HEK293T (cell line): ENCODE data around the gene PRRT4.

Experiments used
- ARNT ChIP-seq: fragments of 450-650 bp; IDR thresholded peaks from 2 replicates; pipeline ENCODE4 v1.6.1; 2017; ENCODE audit warnings: mild to moderate bottlenecking
- CTBP1 ChIP-seq: fragments of 450-650 bp; IDR thresholded peaks from 2 replicates; pipeline ENCODE4 v1.6.1; 2016; ENCODE audit warnings: borderline replicate concordance
- ELF4 ChIP-seq: fragments of 450-650 bp; IDR thresholded peaks from 2 replicates; pipeline ENCODE4 v1.6.1; 2017; ENCODE audit warnings: antibody characterized with exemption
- FOXA1 ChIP-seq: fragments of 450-650 bp; IDR thresholded peaks from 2 replicates; pipeline ENCODE4 v1.6.1; 2016; ENCODE audit warnings: mild to moderate bottlenecking
- FOXK2 ChIP-seq: fragments of 450-650 bp; IDR thresholded peaks from 2 replicates; pipeline ENCODE4 v1.6.1; 2016; ENCODE audit warnings: mild to moderate bottlenecking
- FOXM1 ChIP-seq: fragments of 450-650 bp; IDR thresholded peaks from 2 replicates; pipeline ENCODE4 v1.6.1; 2017; ENCODE audit warnings: mild to moderate bottlenecking, borderline replicate concordance
- L3MBTL2 ChIP-seq: fragments of 450-650 bp; conservative IDR thresholded peaks from 2 replicates; pipeline ENCODE4 v1.6.1; 2016; ENCODE audit warnings: mild to moderate bottlenecking
- SP1 ChIP-seq: fragments of 450-650 bp; IDR thresholded peaks from 2 replicates; pipeline ENCODE4 v1.6.1; 2017
- SUZ12 ChIP-seq: fragments of 450-650 bp; IDR thresholded peaks from 2 replicates; pipeline ENCODE4 v1.6.1; 2016; ENCODE audit warnings: mild to moderate bottlenecking
- TARDBP ChIP-seq: fragments of 450-650 bp; IDR thresholded peaks from 2 replicates; pipeline ENCODE4 v1.6.1; 2016
- ZNF384 ChIP-seq: fragments of 450-650 bp; IDR thresholded peaks from 2 replicates; pipeline ENCODE4 v1.6.1; 2016
- TF ChIP-seq, protein P1 (sequence below): fragments of 450-650 bp; IDR thresholded peaks from 2 replicates; pipeline ENCODE4 v1.6.1; 2016

GRCh38 chr7:128391805-128392204 lies 30.3 kb upstream of the PRRT4 start:
- TF ChIP-seq FOXA1 (no peak), FOXM1 (no peak), SP1 (no peak), FOXK2 (no peak), TARDBP (no peak), ELF4 (no peak), SUZ12 (no peak), CTBP1 (no peak), ARNT (no peak), ZNF384 (no peak), L3MBTL2 (no peak)
- TF ChIP-seq, protein P1, sequence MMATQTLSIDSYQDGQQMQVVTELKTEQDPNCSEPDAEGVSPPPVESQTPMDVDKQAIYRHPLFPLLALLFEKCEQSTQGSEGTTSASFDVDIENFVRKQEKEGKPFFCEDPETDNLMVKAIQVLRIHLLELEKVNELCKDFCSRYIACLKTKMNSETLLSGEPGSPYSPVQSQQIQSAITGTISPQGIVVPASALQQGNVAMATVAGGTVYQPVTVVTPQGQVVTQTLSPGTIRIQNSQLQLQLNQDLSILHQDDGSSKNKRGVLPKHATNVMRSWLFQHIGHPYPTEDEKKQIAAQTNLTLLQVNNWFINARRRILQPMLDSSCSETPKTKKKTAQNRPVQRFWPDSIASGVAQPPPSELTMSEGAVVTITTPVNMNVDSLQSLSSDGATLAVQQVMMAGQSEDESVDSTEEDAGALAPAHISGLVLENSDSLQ, result no peak
